SK-N-MC (cell line): Measurements from ENCODE around the gene AMBP.

ENCODE experiments used
- DNase-seq: peaks from one replicate; pipeline ENCODE4 v3.0.0-alpha.2; 2011; ENCODE audit warnings: low read depth, low spot score
- H3K27ac ChIP-seq: fragments of 200-600 bp; sonication (generic); 2 replicates; pipeline ENCODE4 v1.5.1; 2016; ENCODE audit warnings: mixed run types
- H3K36me3 ChIP-seq: fragments of 200-600 bp; sonication (generic); 2 replicates; pipeline ENCODE4 v1.6.1; 2017; ENCODE audit warnings: antibody characterized with exemption, low read length, mixed read lengths; ENCODE audit not compliant: insufficient read depth
- H3K4me3 ChIP-seq: fragments of 200-600 bp; sonication (generic); 2 replicates; pipeline ENCODE4 v1.5.1; 2016
- H3K9ac ChIP-seq: fragments of 200-600 bp; sonication (generic); 2 replicates; pipeline ENCODE4 v1.8.0; 2017; ENCODE audit warnings: mixed run types, mixed read lengths; ENCODE audit not compliant: insufficient read length
- H3K9me3 ChIP-seq: fragments of 200-600 bp; sonication (generic); 2 replicates; pipeline ENCODE4 v1.6.1; 2017; ENCODE audit warnings: low read depth, mild to moderate bottlenecking, antibody characterized with exemption, low read length, moderate library complexity, mixed read lengths
- EZH2 ChIP-seq: fragments of 200-600 bp; sonication (generic); IDR thresholded peaks from one replicate; pipeline ENCODE4 v1.6.1; 2017; ENCODE audit warnings: antibody characterized with exemption
- FOXP2 ChIP-seq: optimal IDR thresholded peaks from 2 replicates; pipeline ENCODE3; 2011; ENCODE audit warnings: mild to moderate bottlenecking, moderate library complexity; ENCODE audit not compliant: insufficient read depth; ENCODE audit errors: extremely low read length, control extremely low read depth
- POLR2AphosphoS5 ChIP-seq: IDR thresholded peaks from 2 replicates; pipeline ENCODE4 v1.6.1; 2012; ENCODE audit warnings: mild to moderate bottlenecking, low read depth, low read length, borderline replicate concordance

AMBP gene

GRCh38 chr9:114116126-114116747 is 38.1 kb upstream of the AMBP start:
- TF ChIP-seq EZH2 (no peak), POLR2AphosphoS5 (no peak), FOXP2 (no peak)
- DNase-seq, result no peak
- H3K36me3 ChIP-seq, result no peaks in the 10 kb centered on the region
- no peak overlapping the region for H3K27ac ChIP-seq
- H3K9me3 ChIP-seq, result no peaks in the 10 kb centered on the region
- no peak overlapping the region for H3K4me3 ChIP-seq
- no peak overlapping the region for H3K9ac ChIP-seq

GRCh38 chr9:114115654-114116125 is 37.6 kb upstream of the AMBP start:
- H3K9me3 ChIP-seq, result no peaks in the 10 kb centered on the region
- H3K9ac ChIP-seq, result no peak overlapping the region
- TF ChIP-seq FOXP2, result no peak
- TF ChIP-seq EZH2, result no peak
- no peak for TF ChIP-seq POLR2AphosphoS5
- no peak overlapping the region for H3K4me3 ChIP-seq
- no peak for DNase-seq
- H3K36me3 ChIP-seq, result no peaks in the 10 kb centered on the region
- H3K27ac ChIP-seq, result no peak overlapping the region

DNA sequence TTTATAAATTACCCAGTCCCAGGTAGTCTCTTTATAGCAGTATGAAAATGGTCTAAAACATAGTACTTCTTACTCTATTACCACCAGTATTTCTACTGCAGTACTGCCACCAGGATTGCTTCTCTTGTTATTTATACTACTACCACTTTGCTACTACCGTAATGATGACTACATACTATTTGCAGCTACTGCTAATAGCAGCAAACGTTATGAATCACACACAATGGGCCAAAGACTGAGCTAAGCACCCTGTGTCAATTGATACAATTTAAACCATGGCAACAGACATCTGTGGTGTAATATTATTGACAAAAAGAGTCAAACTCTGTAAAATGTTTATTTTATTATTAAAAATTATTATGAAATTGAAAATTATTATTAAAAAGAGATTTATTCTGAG is 36.3 kb upstream of the AMBP start:
- no peak for DNase-seq
- TF ChIP-seq FOXP2, result no peak
- TF ChIP-seq EZH2, result no peak
- TF ChIP-seq POLR2AphosphoS5, result no peak
- Histone ChIP-seq H3K9me3 (no peaks in the 10 kb centered on the region), H3K9ac (no peak overlapping the region), H3K36me3 (no peaks in the 10 kb centered on the region), H3K4me3 (no peak overlapping the region), H3K27ac (no peak overlapping the region)

DNA sequence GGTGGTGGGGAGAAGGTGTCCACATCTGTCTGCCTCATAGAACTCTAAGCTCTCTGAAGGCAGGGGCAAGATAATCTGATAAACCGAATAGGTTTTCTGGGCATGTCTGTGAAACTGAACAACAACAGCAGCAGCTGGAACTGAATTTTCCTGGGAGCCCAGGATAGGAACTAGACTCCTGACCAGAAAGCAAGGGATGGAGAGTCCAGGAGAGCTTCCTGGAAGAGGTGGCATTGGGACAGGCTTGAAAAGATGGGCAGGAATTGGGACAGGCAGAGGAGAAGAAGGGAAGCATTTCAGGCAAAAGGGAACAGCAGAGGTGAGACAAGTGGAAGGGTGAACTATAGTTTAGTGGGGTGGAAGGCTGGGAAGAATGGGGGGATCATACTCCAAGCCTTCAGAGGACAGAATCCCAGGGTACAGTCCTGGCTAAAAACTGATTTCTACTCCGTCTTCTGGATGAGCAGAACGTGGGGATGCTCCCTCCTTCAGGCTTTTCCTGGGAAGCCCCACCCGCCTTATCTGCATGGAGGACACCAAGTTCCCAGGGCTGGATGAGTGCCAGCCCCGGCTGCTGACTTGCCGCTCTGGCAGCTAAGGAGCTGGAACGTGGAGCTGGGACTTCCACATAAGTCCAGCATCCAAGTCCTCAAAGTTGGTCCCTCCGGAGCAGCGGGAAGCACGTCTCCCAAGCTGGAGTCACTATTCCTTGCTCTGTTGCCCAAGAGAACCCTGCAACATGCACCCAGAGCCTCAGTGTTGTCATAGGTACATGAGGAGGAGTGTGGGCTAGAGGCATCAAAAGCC is 34.9 kb upstream of the AMBP start:
- Histone ChIP-seq H3K27ac (no peak overlapping the region), H3K9ac (no peak overlapping the region), H3K9me3 (no peaks in the 10 kb centered on the region), H3K36me3 (no peaks in the 10 kb centered on the region), H3K4me3 (no peak overlapping the region)
- no peak for TF ChIP-seq EZH2
- no peak for TF ChIP-seq POLR2AphosphoS5
- no peak for TF ChIP-seq FOXP2
- no peak for DNase-seq

DNA sequence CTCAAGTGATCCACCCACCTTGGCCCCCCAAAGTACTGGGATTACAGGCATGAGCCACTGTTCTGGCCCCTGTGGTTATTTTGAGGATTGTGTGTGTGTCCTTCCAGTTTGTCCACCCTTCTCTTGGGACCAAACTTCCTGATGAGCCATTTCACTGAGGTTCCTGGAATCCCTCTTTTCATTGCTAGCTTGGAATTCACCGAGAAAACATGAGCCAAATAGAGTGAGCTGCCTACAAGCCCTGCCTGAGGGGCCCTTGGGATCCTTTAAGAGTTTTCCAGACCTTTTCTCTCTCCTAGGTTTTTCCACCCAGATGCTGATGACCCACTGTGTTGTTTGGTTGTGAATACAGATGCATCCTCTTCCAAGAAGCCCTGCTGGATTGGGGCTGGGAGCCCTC is 34.2 kb upstream of the AMBP start:
- DNase-seq, result no peak
- Histone ChIP-seq H3K36me3 (no peaks in the 10 kb centered on the region), H3K4me3 (no peak overlapping the region), H3K9me3 (no peaks in the 10 kb centered on the region), H3K9ac (no peak overlapping the region), H3K27ac (no peak overlapping the region)
- no peak for TF ChIP-seq POLR2AphosphoS5
- TF ChIP-seq FOXP2, result no peak
- TF ChIP-seq EZH2, result no peak

DNA sequence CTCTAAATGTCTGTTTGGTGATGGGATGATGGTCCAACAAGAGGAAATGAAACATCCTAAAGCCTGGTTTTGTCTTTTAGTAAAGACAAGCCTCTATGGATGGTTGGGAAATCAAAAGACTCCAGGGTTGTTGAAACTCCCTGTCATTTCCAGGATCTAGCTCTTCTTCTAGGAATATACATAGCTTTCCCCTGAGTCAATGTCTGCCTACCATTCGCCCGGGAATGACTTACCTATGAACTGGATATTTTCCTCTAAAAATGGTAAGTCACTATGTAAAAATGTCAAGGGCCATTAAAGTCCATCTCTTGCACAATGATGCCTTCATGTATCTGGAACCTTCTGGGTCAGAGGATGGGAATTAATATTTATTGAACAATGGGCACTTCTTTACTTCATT is 32.1 kb upstream of the AMBP start:
- Histone ChIP-seq H3K36me3 (no peaks in the 10 kb centered on the region), H3K4me3 (no peak overlapping the region), H3K9me3 (no peaks in the 10 kb centered on the region), H3K9ac (no peak overlapping the region), H3K27ac (no peak overlapping the region)
- DNase-seq, result no peak
- no peak for TF ChIP-seq POLR2AphosphoS5
- no peak for TF ChIP-seq EZH2
- no peak for TF ChIP-seq FOXP2

- Histone ChIP-seq H3K9ac (no peak overlapping the region), H3K4me3 (no peak overlapping the region), H3K9me3 (no peaks in the 10 kb centered on the region), H3K36me3 (no peaks in the 10 kb centered on the region), H3K27ac (no peak overlapping the region)
- DNase-seq, result no peak
- TF ChIP-seq FOXP2 (no peak), POLR2AphosphoS5 (no peak), EZH2 (no peak)
These were observed 31.0 kb upstream of the AMBP start for GRCh38 chr9:114109124-114109523.

DNA sequence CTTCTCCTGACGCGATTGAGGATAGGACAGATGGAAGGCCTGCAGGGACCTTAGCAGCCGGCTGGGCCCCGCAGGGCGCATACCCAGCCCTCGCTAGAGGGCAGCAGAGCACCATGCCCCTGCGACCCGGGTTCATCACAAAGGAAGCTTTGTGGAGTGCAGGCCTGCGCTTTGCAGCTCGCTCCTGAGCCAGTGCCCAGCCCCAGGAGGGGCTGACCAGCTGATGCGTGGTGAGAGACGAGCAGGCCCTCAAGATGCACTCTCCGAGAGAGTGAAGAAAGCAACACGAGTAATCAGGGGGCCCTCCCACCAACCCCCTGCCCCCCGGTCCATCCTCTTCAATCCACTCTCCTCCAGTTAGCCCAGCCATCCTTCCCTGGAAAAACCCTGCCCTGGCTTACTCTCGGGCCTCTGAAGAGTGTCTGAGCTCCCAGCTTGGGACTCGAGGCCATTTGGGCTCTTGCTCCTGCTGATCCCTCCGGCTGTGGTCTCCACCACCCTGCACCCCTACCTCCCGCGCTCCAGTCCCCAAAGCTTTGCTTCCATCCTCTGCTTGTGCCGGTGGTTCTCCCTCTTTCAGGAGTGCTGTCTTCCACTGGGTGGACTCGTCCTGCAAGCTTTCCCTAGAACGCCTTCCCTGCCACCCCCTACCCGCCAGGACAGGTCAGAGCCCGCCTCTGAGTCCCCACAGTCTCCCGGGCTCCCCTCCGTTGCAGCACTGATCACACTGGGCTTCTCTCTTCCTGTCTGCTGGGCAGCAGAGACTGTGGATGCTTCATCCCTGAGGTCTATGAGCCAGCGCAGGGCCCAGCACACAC is 30.1 kb upstream of the AMBP start:
- no peaks in the 10 kb centered on the region for H3K9me3 ChIP-seq
- TF ChIP-seq POLR2AphosphoS5 (no peak), EZH2 (no peak), FOXP2 (no peak)
- no peak overlapping the region for H3K9ac ChIP-seq
- H3K36me3 ChIP-seq, result no peaks in the 10 kb centered on the region
- H3K27ac ChIP-seq, result no peak overlapping the region
- DNase-seq, result no peak
- no peak overlapping the region for H3K4me3 ChIP-seq
